EL (cell line): Measurements from ENCODE around the gene SNX4.

Experiments
- DNase-seq: peaks from one replicate; pipeline ENCODE4 v3.0.0-alpha.2; 2016

Gene SNX4

DNA sequence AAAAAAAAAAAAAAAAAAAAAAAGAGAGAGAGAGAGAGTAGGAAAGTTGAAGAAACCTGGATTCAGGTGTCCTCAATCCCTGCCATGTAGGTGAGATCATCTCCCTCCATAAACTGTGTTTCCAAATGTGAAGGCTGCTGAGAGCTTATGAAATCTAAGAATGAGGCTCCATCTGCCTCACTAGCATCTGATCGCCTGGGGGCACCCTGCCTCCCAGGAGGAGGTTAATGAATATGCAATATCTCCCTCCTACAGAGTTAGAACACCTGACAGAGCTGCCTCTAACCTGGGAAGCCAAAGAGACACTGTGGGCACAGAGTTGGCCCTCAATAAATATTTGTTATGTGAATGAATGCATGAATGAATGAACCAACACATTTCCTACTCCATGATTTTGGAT lies 121.0 kb downstream of the SNX4 start:
- DNase-seq, result peak; percentile 13
